ELR (cell line): ENCODE measurements around the gene GRM3.

Source experiments
- DNase-seq: peaks from one replicate; pipeline ENCODE4 v3.0.0-alpha.2; 2015; ENCODE audit warnings: low read depth

The GRM3 gene

DNA sequence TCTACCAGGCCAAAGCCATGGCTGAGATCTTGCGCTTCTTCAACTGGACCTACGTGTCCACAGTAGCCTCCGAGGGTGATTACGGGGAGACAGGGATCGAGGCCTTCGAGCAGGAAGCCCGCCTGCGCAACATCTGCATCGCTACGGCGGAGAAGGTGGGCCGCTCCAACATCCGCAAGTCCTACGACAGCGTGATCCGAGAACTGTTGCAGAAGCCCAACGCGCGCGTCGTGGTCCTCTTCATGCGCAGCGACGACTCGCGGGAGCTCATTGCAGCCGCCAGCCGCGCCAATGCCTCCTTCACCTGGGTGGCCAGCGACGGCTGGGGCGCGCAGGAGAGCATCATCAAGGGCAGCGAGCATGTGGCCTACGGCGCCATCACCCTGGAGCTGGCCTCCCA lies 142.7 kb downstream of the GRM3 start:
- no peak for DNase-seq

DNA sequence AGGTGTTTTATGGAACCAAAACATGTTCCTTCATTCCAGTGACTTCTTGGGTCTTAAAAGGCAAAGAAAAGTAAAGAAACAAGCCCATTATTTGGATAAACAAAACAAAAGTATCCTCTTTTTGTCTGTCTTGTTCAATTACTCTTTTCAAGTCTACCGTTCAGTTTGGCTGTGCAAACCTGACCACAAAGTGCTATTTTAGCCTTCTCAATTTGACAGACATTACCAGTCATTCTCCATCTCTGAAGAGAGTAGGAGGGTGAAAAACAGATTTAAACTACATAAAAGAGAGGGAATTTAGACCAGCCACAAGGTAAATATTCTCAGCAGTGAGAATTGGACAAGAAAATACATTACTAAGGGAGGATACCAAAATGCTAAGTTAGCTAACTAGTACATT lies 145.2 kb downstream of the GRM3 start:
- DNase-seq: no peak

DNA sequence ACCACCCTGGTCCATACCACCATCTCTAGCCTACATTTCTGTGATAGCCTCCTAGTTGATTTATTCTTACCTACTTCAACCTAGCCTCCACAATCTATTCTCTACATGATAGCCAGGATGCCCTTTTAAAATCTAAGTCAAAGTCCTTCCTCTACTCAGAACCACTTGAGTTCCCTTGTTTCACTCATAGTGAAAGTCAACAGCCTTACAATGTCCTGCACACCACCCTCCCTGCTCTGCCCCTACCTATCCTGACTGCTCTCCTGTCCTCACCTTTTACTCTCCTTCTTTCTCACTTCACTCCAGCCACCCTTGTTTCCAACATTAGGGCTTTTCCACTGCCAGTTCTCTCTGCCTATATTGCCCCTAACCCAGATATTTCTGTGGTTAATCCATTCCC lies 146.7 kb downstream of the GRM3 start:
- no peak for DNase-seq

DNA sequence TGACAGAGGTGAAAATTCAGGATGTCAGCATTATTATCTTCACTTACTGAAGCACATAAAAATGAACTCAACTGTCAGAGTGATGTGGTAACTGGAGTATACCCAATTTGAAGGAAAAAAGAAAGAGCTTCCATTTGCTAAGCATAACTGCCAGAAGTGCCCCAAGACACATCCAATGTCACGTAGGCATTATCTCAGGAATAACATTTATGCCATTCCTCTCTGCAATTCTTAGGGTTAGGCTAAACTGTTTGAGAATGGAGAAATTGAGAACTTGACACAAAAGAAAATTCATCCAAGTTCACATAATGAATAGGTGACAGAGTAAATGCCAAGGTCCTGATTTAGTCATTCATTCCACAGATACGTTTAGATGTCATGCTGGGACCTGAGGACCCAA lies 148.6 kb downstream of the GRM3 start:
- DNase-seq: no peak

DNA sequence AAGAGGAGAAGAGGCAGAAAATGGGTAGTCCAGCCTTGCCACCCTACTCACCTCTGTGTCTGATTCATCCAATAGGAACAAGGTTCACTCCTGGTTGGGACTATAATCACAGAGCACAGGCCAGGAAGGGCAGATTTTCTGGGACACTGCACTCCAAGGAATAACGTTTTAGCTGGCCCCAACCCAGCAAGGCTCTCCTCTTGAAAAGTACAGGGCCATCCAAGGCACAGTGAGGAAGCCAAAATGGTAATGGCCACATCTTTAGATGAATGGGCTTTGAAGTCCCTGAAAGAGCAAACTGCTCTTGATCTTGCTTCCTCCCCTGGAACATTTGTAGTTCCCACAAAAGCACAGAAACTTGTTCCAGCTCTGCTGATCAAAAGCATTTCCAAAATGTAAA lies 149.4 kb downstream of the GRM3 start:
- DNase-seq: no peak

DNA sequence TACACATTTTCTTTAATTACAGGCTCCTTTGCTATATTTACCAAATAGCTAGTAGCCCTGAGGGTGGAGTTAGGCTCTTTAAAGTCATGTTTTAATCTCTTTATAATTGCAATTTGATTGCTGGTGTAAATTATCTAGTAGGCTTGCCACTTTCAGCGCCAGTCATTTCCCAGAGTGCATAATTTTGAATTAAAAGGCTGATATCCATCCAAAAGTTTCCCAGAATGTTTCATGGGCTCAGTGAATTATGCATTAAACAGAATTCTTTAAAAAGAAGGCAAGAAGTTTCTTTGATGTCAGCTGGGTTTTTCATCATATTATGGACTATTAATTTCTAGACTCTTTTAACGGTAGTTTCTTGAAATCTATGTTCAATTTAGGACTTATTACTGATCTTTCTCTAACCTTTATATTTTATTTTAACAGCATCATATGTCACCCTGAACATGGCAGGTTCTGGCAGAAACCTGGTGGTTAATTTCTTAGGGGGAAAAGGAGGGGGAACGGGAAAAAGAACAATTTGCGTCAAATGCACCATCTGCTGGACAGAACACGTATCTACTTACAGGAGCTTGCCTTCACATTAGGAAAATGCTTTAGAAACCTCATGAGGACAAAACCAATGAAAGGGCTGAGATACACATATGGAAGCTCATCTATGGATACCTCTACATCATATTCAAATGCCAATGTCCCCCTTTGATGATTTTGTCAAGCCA lies 171.1 kb downstream of the GRM3 start:
- DNase-seq: peak; percentile 8

DNA sequence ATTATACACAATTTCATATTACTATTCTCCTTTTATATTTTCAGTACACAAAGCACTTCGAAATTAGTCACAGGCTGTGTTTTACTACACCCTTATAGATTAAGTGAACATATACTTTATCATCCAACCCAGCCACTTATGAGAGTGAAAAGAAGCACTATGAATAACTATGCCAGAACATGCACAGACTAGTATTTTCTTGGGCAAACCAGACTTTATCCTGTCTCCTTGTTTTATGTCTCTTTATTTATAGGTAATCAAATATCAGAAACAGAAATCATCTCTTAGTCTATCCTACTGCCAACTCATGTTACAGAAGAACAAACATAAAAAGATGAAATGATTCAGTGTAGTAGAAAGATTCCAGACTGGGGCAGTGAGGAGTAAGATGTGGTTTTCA lies 171.8 kb downstream of the GRM3 start:
- no peak for DNase-seq

DNA sequence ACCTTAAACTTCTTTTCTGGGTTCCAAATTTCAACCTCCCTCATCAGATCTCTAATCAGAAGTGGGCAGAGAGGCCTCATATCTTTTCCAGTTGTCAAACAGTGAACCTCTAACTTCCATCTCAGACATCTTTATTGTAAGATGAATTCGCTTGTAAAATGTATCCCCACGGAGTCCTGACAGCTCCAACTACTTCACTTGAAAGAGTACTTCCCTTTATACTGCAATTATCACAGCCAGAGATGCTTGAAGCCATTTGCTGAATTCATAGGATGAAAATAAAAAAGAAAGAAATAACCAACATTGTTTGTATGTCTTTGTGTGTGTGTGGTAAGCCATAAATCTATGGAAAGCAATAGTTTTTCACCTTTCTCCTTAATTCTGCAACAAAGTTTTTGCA lies 175.2 kb downstream of the GRM3 start:
- DNase-seq: no peak

DNA sequence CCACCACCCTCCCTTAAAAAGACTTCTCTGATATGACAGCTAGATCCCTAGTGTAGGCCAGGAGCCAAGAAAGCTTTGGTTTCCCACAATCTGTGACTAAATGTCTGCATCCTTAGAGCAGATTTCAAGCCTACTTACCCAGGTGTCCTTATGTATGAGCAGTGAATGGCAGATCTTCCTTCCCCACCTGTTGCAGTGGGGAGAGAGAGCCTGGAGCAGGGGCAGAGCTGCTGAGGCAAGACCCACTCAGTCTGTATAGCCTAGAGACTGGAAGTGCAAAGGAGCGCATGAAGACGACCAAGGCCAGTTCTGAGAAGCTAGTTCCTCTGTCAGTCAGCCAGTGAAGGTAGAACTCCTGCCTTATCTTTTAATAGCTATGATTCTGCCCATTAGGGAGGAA lies 180.1 kb downstream of the GRM3 start:
- no peak for DNase-seq

DNA sequence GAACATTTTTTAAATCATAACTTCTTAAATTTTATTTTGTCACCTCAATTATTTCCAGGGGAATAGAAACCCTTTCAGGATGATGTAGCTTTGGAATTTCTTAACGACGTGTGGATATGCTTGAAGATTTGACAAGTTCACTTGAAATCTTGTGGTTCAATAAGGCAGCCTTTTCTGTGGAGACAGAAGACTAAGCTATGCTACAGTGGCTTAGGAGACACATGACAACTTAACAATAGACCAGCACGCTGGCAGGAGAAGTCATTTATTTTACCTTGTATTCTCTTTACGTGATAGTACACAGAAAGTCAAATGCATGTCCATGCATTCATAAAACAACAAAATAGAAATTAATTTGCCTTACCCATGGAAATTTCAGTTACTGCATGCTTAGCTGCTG lies 181.6 kb downstream of the GRM3 start:
- DNase-seq: no peak

DNA sequence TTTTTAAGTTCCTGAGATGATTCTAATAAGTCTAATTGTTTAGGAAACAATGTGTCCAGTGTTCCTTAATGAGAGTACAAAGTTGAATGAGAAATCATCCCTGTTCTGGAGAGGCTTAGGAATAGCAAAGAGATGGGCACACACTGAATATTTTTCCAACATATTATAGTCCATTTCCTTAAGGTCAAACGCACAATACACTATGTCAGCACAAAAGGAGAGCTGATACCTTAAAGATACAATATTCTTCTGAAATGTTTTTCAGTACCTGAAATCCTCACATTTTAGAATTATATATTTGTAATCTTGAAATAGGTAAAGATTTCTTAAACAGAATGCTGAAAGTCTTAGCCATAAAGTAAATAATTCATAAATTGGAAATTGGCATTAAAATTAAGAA lies 183.2 kb downstream of the GRM3 start:
- no peak for DNase-seq

DNA sequence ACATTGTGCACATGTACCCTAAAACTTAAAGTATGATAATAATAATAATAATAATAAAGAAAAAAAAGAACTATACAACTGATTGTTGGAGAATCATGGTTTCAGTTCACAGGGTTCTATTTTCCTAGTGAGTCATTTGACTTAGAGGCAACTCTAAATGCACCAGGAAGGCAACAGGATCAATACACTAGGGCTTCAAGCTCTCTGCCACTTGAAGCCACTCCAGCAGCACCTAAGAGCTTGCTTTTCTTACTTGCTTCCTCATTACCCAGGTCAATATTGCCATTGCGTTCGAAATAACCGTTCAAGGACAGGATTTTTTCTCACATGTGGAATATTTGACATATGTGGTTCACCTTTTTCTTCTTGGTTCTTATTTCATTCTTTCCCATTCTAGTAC lies 189.7 kb downstream of the GRM3 start:
- DNase-seq: no peak

DNA sequence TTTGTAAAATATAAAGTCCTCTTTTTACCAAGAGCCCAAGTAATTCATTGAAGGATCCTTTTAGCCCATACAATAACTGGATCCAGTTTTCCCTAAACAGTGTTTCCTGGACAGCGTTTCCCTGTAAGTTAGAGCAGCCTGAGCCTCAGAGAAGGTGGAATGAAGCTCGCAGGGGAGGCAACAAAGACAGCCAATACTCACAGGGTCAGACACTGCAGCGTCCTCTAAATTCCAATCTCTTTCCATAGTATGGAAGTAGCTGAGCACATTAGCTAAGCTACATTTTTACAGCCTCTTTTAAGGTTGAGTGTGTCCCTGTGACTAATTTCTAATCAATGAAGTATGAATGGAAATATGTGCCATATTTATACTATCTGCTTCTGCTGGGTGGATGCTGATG lies 193.5 kb downstream of the GRM3 start:
- DNase-seq: no peak

DNA sequence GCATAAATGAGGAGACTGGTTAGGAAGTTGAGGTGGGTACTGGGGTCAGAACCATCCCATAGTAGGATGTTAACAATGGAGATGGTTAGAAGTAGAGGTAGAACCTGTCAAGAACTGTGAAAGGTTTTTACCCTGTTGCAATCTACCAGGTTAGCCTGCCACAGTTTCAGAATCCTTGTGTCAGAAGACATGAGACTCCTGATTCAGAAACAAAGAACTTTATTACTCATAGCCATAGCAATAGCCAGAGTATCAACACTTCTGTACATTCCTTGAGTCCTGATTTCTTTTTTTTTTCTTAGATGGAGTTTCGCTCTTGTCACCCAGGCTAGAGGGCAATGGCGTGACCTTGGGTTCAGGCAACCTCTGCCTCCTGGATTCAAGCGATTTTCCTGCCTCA lies 200.9 kb downstream of the GRM3 start:
- DNase-seq: no peak

DNA sequence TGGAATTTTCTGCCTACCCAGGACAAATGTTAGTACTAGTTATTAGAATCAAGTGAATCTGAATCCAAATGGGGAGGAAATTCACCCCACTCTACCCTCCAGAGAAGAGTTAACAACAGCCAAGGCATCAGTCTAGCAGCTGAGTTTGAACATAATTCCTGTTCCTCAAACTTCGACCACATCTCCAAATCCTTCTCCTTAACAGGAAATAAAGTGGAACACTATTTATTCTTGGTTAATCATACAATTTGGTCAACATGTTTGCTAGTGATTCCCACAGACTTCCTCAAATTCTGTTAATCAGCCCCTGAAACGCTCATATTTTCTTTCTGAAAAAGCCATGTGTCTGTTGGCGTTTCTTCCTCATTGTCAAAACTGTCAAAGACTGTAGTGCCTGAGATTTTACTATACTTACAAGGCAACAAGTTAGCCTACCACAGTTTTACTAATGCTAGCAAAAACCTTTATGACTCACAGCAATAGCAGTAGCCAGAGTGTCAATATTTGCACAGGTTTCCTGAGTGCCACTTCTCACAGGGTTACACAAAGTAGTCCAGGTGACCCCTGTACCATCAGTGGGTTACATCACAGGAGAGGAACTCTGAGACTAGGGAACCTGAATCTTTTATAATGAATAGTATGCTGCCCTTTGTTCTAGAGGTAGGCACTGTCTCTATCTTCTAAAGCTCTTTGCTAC lies 202.9 kb downstream of the GRM3 start:
- DNase-seq: no peak

DNA sequence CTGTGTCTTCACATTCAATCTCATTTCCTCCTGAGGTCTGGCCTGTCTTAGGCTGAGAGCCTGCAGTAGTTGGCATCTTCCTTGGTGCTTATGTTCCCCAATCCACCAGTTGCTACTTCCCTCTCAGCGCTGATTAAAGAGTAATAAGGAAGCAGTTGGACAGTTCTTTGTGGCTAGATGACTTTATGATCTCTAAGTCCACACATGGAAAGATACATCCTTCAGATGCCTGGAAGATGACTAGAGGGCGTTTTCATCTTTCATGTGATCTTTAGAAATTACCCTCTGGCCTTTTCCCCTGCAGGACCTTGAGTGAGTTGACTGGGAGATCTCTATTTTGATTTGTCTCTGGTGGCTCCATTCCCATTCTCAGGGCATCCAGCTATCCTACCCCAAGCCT lies 204.5 kb downstream of the GRM3 start:
- no peak for DNase-seq

DNA sequence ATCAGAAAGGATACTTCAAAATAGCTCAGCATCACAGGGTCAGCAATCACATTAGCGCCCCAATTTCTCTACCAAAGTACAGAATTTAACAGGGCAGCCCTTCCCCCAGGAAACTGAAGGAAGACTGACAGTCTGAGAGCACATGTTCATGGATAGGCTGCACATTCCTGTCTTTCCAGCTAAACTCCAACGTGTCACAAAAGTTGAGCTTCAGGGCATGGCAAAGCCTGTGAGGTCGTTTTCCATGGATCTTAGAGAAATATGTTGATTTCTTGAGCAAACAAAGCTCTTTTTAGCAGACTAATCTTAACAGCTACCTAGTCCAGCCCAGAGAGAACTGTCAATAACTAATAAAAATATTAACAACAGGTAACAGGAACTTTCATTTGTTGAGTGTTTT lies 207.9 kb downstream of the GRM3 start:
- DNase-seq: no peak

DNA sequence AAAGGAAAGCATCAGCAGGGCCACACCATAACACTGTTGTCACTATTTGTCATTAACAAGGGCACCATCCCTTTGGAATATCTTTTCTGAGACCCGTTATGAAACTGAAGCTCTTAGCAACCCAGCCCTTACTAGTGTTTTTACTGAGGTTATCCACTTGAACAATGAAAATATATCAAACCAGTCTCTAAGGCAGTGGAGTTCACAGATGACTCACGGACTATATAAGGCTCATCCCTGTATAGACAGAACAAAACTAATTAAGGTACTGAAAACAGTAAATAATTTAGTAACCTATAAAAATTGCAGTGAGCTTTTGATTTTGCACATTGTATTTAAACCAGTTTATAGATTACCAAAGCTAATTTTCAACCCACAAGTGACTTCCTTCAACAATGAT lies 219.7 kb downstream of the GRM3 start:
- DNase-seq: no peak

DNA sequence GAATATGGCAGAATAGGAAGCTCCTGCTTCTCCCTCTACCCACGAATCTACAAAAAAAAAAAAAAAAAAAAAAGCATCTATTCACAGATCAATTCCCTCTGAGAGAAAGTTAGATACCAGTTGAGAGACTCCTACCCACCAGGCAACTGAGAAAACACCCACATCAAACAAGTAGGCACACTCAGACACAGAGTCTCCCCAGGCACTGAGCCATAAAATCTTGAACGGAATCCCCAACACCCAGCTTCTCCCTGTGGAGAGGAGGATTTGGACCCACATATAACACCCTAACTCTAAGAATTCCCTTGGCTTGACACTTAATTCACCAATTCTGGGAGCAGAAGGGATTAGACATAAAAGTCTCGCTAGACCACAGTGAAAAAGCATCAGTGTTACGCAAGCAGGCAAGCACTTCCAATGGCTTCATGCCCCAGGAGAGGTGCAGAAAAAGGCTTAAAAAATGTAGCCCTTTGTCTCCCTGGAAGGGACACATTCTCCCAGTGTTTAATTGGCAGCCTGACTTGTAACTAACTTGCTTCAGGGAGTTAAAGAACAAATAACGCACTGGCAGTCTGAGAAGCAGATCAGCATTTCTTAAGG lies 223.6 kb downstream of the GRM3 start:
- DNase-seq: no peak

DNA sequence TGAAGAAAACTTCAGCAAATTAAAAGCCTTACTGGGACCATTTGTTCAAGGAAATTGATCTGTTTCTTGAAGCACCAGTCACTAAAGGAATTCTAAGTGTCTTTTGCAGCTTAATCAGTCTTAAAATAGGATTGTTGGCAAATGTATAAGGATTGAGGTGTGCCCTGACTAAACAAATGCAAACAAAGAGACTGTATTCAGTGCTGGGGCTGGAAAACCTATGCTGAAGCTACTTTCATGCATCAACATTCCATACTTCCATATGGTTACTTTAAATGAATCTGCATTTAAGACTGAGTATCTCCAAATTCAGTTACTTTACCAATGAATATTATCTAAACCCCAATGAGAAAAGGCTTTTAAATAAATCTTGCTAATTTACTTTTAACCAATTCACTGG lies 232.4 kb downstream of the GRM3 start:
- DNase-seq: no peak

DNA sequence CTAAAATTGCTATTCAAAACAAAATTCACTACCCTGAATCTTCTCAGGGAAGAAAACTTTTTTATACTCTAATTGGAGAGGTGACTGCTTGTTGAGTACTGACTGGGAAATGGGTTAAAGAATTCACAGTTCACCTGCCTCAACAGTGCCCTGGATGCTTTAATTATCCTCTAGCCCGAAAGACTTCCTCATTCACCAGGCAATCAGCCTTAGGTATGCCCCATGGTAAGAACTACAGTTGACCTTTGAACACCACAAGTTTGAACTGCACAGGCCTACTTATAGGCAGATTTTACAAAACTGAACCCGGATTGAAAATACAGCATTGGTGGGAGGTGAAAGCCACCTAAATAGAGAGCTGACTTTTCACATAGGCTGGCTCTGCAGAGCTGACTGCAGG lies 240.4 kb downstream of the GRM3 start:
- no peak for DNase-seq

DNA sequence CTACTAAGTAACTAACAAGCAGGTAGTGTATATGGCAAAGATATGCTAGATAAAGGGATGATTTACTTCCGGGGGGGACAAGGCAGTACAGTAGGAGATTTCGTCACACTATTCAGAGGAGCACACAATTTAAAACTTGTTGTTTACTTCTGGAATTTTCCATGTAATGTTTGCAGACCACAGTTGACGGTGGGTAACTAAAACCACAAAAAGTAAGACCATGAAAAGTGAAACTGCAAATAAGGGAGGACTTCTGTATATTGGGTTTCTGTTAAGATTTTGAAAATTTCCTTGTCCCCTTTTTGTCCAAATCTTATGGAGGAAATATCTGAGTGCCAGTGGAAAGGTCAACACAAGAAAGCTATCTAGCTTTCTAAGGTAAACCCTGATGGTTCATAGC lies 245.8 kb downstream of the GRM3 start:
- no peak for DNase-seq

DNA sequence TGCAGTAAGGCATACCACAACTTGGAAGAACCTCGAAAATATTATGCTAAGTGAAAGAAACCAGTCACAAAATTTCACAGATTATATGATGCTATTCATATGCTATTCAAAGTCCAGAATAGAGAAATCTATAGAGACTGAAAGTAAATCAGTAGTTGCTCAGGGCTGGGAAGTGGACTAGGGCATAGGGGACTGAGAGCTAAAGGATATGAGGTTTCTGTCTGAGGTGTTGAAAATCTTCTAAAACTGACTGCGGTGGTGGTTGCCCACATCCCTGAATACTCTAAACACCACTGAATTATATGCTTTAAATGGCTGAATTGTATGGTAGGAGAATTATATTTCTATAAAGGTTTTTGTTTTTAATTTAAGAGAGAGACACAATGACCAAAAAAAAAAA lies 254.5 kb downstream of the GRM3 start:
- DNase-seq: no peak

DNA sequence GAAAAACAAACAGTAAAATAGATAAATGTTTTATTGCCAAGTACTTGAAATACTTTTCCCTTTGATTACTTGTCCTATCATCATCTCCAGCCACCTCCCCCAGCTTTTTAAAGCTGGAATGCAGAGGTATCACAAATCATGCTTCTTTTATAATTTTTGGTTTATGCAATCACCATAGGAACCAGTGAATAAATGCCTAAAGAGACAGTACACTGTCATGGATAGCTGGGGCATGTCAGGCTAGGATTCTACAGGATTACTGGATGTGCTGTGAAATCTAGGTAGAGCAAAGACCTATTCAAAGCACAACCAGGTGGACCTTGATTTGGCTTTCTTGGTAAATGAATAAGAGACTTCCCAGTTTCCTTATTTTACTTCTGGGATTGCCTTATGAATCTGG lies 257.2 kb downstream of the GRM3 start:
- no peak for DNase-seq
